Activated CD4-positive, alpha-beta T cell treated with anti-CD3 and anti-CD28 coated beads, Interleukin-2, amount 10 ng/mL, durations not matched to agents 7 days and 5 days (primary cell): ENCODE results near the gene CCDC57. TPM values are rescaled to one million over a fixed set of nuclear protein-coding genes. Genes with fewer than 3 reads are reported as not detected.
A peak's percentile ranks its signal among the peaks of the same experiment; 100 is the strongest.
"Not testable (repeated sequence)": the region's sequence is repeated elsewhere in the genome, so short reads cannot be mapped to it uniquely, and the experiment has no call there.

Source experiments
- CTCF ChIA-PET: fragments of 350-600 bp; sonication (Branson Sonifier 250); formaldehyde crosslinking; loops from one replicate; lab custom pipeline; 2021; ENCODE audit warnings: antibody characterized with exemption; lab: Charles Lee
- POLR2A ChIA-PET: fragments of 350-600 bp; sonication (Branson Sonifier 250); formaldehyde crosslinking; loops from one replicate; lab custom pipeline; 2021; ENCODE audit warnings: antibody characterized with exemption; lab: Charles Lee
- DNase-seq: peaks from one replicate; pipeline ENCODE4 v3.0.0-alpha.2; 2020
- H3K27ac Mint-ChIP-seq: one replicate; pipeline ENCODE4 v1.8.0; 2021; ENCODE audit warnings: mild to moderate bottlenecking, moderate library complexity, mixed read lengths
- H3K27me3 Mint-ChIP-seq: one replicate; pipeline ENCODE4 v1.8.0; 2021; ENCODE audit warnings: mixed read lengths
- H3K36me3 Mint-ChIP-seq: one replicate; pipeline ENCODE4 v1.8.0; 2021; ENCODE audit warnings: low read depth, mixed read lengths
- H3K4me1 Mint-ChIP-seq: one replicate; pipeline ENCODE4 v1.8.0; 2021; ENCODE audit warnings: mixed read lengths
- H3K4me3 Mint-ChIP-seq: one replicate; pipeline ENCODE4 v1.8.0; 2021; ENCODE audit warnings: mild to moderate bottlenecking, moderate library complexity, mixed read lengths
- H3K9me3 Mint-ChIP-seq: one replicate; pipeline ENCODE4 v1.8.0; 2021; ENCODE audit warnings: mixed read lengths
- total RNA-seq, 2 experiments: library from RNA; stranded (reverse); gene quantifications; one replicate each; pipeline ENCODE4 v1.2.3, GENCODE V29; 2021

The CCDC57 gene
- total RNA-seq, 2 experiments from 2014 or later: 60.5 to 69.7 TPM

- H3K27ac Mint-ChIP-seq, H3K9me3 Mint-ChIP-seq, H3K4me1 Mint-ChIP-seq, H3K36me3 Mint-ChIP-seq, DNase-seq, H3K27me3 Mint-ChIP-seq, CTCF ChIA-PET, H3K4me3 Mint-ChIP-seq, POLR2A ChIA-PET: not testable (repeated sequence)
Observed at GRCh38 chr17:82139961-82140360, 72.7 kb downstream of the CCDC57 start.

DNA sequence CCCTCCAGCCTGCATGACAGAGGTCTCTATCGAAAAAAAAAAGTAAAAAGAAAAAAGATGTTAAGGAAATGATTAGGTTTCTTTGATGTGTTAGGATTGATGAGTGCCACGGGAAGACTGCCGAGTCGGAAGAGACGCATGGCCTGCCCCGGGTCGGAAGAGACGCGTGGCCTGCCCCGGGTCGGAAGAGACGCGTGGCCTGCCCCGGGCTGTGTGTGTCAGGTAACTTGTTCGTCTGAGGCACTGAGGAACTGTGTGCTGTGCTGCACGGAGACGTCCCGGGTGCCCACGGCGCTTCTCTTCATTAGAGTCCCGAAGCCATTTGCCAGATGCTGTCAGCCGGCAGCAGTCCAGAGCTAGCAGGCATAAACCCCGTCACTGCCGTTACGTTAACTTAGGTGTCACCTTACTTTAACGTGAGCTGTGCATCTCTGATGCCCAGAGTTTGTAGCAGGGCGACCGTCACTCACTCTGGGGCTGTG lies 74.1 kb downstream of the CCDC57 start:
- ChIA-PET CTCF (interaction anchor here (1.2 to 1.4 kb wide), 2 partner anchors 40 to 108 kb away, joined by 3 to 6 read pairs; partner anchors contain the start of gene FASN), POLR2A (no interaction called here)
- H3K36me3 Mint-ChIP-seq: no peaks in the 10 kb centered on the region
- H3K4me3 Mint-ChIP-seq: no peak overlapping the region
- DNase-seq: no peak
- no peaks in the 10 kb centered on the region for H3K9me3 Mint-ChIP-seq
- no peak overlapping the region for H3K27ac Mint-ChIP-seq
- peaks cover 2% of the 10 kb centered on the region for H3K4me1 Mint-ChIP-seq
- no peaks in the 10 kb centered on the region for H3K27me3 Mint-ChIP-seq

DNA sequence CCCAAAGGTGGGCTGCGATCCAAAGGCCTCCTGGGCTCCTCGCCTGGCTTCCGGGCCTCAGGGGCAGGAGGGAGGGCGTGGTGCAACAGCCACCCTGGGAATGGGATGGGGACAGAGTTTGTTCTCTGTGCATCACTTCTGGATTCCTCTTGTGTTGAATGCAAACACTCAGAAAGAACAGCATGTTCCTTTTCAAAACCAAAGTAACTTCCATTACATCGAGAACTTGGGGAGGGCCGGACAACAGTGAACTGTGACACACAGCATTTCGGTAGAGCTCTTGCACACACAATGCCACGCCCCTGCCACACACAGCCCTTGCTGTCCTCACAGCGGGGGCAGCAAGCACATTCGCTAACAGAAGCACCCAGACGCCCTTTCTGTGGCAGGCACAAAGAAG lies 78.5 kb downstream of the CCDC57 start:
- ChIA-PET CTCF (no interaction called here), POLR2A (no interaction called here)
- no peaks in the 10 kb centered on the region for H3K9me3 Mint-ChIP-seq
- H3K36me3 Mint-ChIP-seq: no peaks in the 10 kb centered on the region
- H3K27me3 Mint-ChIP-seq: no peaks in the 10 kb centered on the region
- H3K4me1 Mint-ChIP-seq: peaks cover 5% of the 10 kb centered on the region
- no peak for DNase-seq
- H3K27ac Mint-ChIP-seq: no peak overlapping the region
- H3K4me3 Mint-ChIP-seq: no peak overlapping the region

DNA sequence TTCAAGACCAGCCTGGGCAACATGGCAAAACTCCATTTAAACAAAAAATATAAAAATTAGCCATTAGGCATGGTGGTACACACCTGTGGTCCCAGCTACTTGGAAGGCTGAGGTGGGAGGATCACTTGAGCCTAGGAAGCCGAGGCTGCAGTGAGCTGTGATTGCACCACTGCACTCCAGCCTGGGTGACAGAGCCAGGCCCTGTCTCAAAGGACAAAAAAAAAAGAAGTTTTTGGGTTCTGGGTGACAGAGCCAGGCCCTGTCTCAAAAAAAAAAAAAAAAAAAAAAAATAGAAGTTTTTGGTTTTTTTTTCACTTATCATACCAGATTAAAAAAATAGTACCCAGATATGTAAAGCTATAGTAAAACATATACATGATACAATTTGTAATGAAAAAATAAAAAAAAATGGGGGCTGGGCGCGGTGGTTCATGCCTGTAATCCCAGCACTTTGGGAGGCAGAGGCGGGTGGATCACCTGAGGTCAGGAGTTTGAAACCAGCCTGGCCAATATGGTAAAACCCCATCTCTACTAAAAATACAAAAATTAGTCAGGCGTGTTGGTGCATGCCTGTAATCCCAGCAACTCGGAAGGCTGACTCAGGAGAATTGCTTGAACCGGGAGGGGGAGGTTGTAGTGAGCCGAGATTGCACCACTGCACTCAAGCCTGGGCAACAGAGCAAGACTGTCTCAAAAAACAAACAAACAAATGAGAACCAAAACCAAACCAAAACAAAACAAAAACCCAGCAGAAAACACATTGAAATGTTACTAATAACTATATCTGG lies 79.3 kb downstream of the CCDC57 start:
- POLR2A ChIA-PET, H3K4me3 Mint-ChIP-seq: not testable (repeated sequence)

DNA sequence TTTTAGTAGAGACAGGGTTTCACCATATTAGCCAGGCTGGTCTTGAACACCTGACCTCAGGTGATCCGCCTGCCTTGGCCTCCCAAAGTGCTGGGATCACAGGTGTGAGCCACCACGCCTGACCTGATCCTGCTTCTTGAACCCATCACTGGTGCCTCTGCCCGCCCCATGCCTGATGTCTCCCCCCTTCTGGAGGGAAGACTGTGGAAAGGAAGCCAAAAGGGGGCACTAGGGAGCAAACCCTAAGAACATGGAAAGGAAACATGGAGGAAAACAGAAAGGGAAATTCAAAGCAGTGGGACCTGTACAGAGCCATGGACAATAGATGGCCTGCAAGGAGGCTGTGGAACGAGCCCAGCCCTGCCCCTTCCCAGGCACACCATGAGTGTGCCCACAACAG lies 83.5 kb downstream of the CCDC57 start:
- ChIA-PET POLR2A (no interaction called here), CTCF (no interaction called here)
- Mint-ChIP-seq H3K4me1 (peaks cover 51% of the 10 kb centered on the region), H3K27me3 (no peaks in the 10 kb centered on the region), H3K4me3 (no peak overlapping the region), H3K9me3 (no peaks in the 10 kb centered on the region), H3K27ac (peak overlapping the region; percentile 31), H3K36me3 (peaks cover 11% of the 10 kb centered on the region)
- no peak for DNase-seq

More for the DNA sequence above, 79.3 kb downstream of the CCDC57 start:
- not testable (repeated sequence) for H3K9me3 Mint-ChIP-seq, H3K36me3 Mint-ChIP-seq, DNase-seq, H3K27ac Mint-ChIP-seq, H3K27me3 Mint-ChIP-seq
- peaks cover 12% of the 10 kb centered on the region for H3K4me1 Mint-ChIP-seq
- CTCF ChIA-PET: interaction anchor here (0.6 to 0.8 kb wide), 2 partner anchors 27 to 217 kb away, joined by 3 read pairs; no protein-coding TSS in a partner anchor

- no peak overlapping the region for H3K4me3 Mint-ChIP-seq
- H3K27ac Mint-ChIP-seq: peak overlapping the region; percentile 99
- POLR2A ChIA-PET: no interaction called here
- CTCF ChIA-PET: interaction anchor here (1.2 to 1.5 kb wide), 2 partner anchors 22 to 98 kb away, joined by 3 to 5 read pairs; no protein-coding TSS in a partner anchor
- peaks cover 57% of the 10 kb centered on the region for H3K4me1 Mint-ChIP-seq
- peaks cover 16% of the 10 kb centered on the region for H3K36me3 Mint-ChIP-seq
- no peaks in the 10 kb centered on the region for H3K9me3 Mint-ChIP-seq
- no peak for DNase-seq
- H3K27me3 Mint-ChIP-seq: no peaks in the 10 kb centered on the region
Observed at GRCh38 chr17:82128287-82128686, 84.4 kb downstream of the CCDC57 start.

GRCh38 chr17:82127704-82128103 lies 84.9 kb downstream of the CCDC57 start:
- H3K4me3 Mint-ChIP-seq: peak overlapping the region; percentile 68
- peak overlapping the region; percentile 99 for H3K27ac Mint-ChIP-seq

DNA sequence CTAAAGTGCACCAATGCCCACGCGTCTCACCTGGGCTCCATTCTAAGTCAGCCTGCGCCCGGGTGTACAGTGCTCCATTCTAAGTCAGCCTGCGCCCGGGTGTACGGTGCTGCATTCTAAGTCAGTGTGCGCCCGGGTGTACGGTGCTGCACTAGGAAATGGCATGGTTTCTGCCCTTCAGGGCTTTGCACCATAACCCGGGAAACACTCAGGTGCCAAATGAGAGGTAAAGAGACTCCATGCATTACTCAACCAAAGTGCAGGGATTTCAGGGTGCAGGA lies 85.4 kb downstream of the CCDC57 start:
- Mint-ChIP-seq H3K27ac (peak overlapping the region; percentile 99), H3K4me3 (peak overlapping the region; percentile 68), H3K36me3 (peaks cover 17% of the 10 kb centered on the region), H3K27me3 (no peaks in the 10 kb centered on the region), H3K4me1 (peaks cover 63% of the 10 kb centered on the region), H3K9me3 (no peaks in the 10 kb centered on the region)
- DNase-seq: no peak
- ChIA-PET CTCF (interaction anchor here (1.2 to 1.6 kb wide), 5 partner anchors 10 to 97 kb away, joined by 3 to 6 read pairs (median 4); no protein-coding TSS in a partner anchor), POLR2A (interaction anchor here (0.6 kb wide), 1 partner anchor 105 kb away, joined by 4 read pairs; no protein-coding TSS in a partner anchor)

More at GRCh38 chr17:82127704-82128103, 84.9 kb downstream of the CCDC57 start:
- peaks cover 60% of the 10 kb centered on the region for H3K4me1 Mint-ChIP-seq
- H3K36me3 Mint-ChIP-seq: peaks cover 17% of the 10 kb centered on the region
- H3K27me3 Mint-ChIP-seq: no peaks in the 10 kb centered on the region
- H3K9me3 Mint-ChIP-seq: no peaks in the 10 kb centered on the region
- CTCF ChIA-PET: interaction anchor here (1.2 to 1.5 kb wide), 2 partner anchors 22 to 97 kb away, joined by 3 to 5 read pairs; no protein-coding TSS in a partner anchor
- POLR2A ChIA-PET: interaction anchor here (0.6 kb wide), 1 partner anchor 104 kb away, joined by 4 read pairs; no protein-coding TSS in a partner anchor
- peak; percentile 26 for DNase-seq

DNA sequence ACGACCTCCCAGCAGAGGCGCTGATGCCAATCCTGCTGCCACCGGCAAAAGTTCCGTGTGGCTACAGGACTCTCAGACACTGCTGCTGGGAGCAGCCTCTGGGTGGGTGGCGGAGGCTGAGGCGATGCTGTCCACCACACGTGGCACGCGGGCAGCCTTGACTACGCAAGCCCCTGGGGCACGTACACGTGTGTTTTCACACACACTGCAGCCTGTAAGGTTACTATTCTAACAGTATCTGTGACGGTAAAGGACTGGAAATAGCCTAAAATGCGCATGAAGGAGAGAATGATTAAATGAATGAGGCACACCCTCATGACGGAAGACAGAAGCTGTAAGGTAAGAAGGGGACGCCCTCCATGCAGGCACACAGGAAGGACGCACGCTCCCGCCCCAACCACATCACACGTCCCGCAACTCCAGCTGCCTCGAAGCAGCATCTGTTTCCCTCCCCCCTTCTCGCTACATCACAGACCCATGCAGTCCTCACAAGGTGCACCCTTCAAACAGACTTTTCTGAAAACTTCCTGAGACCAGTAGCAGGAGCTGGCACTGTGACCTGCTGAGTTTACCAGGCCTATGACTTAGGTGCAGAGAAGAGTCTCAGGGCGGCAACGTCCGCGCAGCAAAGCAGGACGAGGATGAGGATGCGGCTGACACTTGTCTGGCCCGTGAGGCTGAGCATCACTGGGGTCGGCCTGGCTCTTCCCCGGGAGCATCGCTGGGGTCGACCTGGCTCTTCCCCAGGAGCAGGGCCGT lies 85.9 kb downstream of the CCDC57 start:
- H3K27me3 Mint-ChIP-seq: no peaks in the 10 kb centered on the region
- H3K27ac Mint-ChIP-seq: peak overlapping the region; percentile 99
- peak overlapping the region; percentile 68 for H3K4me3 Mint-ChIP-seq
- DNase-seq: peak; percentile 92
- H3K9me3 Mint-ChIP-seq: no peaks in the 10 kb centered on the region
- peaks cover 67% of the 10 kb centered on the region for H3K4me1 Mint-ChIP-seq
- CTCF ChIA-PET: interaction anchor here (0.9 to 1.6 kb wide), 6 partner anchors 10 to 96 kb away, joined by 3 to 6 read pairs (median 4); no protein-coding TSS in a partner anchor
- POLR2A ChIA-PET: interaction anchor here (0.6 kb wide), 1 partner anchor 105 kb away, joined by 4 read pairs; no protein-coding TSS in a partner anchor
- H3K36me3 Mint-ChIP-seq: peaks cover 17% of the 10 kb centered on the region

DNA sequence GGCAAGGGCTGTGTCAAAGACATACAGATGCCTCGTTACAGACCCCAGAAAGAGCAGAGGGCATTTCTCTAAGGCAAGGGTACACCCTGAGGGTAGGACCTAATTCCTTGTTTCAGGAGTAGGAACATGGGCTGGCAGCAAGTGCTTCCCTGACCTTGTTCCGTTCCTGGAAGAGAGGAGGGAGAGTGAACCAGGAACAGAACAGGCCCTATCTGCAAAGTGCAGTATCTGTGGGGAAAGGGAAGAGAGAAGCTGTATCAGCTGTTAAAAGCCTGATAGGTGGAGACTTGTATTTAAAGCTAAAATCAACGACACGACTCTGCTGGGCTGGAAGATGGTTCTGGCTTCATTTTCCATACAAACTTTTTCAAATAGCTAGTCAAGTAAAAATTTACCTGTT lies 88.5 kb downstream of the CCDC57 start:
- ChIA-PET CTCF (interaction anchor here (1.3 kb wide), 3 partner anchors 15 to 86 kb away, joined by 3 to 5 read pairs (median 4); partner anchors contain the start of gene DCXR), POLR2A (no interaction called here)
- no peak overlapping the region for H3K4me3 Mint-ChIP-seq
- H3K27ac Mint-ChIP-seq: peak overlapping the region; percentile 68
- H3K4me1 Mint-ChIP-seq: peaks cover 83% of the 10 kb centered on the region
- DNase-seq: no peak
- peaks cover 17% of the 10 kb centered on the region for H3K36me3 Mint-ChIP-seq
- no peaks in the 10 kb centered on the region for H3K9me3 Mint-ChIP-seq
- no peaks in the 10 kb centered on the region for H3K27me3 Mint-ChIP-seq

DNA sequence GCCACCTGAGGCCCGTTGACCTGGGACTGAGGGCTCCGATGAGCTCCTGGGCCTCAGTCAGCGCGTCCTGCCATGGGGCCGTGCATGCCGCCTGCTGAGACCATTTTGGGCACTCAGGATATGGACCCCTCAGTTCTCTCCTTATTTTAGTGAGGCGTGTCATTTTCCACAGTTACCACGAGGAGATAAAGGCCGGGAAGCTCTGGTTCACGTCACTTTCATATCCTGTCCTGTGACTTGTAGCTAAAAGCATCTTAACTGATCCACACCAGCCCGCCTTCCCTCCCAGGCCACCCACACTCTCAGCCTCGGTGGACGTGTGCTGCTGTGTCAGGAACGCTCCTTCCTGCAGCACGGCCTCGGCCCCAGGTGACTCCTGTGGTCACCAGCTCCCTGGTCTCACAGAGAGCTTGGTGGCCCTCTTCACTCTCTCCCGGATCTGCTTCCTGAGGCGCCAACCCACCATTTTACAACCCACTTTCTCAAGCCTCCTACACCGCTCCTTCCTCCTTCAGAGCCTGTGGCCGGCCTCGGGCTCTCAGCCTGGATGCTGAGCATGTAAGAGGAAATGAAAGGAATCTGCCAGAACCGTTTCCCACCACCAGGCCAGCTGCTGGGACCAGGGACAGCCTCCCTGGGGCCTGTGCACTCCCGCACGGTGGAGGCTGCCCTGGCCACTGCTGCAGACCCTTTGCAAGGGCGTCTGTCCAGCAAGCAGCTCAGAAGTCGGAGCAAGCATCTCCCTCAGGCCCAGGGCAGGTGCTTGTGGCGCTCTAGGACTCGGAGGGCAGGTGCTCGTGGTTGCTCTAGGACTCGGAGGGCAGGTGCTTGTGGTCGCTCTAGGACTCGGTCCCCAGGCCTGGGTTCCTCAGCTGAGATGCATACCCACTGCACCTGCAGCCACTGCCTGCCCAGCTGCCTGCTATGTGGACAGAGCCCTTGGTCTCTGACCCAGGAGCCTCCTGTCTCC lies 90.7 kb downstream of the CCDC57 start:
- H3K36me3 Mint-ChIP-seq: peaks cover 15% of the 10 kb centered on the region
- no peaks in the 10 kb centered on the region for H3K9me3 Mint-ChIP-seq
- POLR2A ChIA-PET: interaction anchor here (1.0 kb wide), 1 partner anchor 16 kb away, joined by 3 read pairs; no protein-coding TSS in a partner anchor
- no peak overlapping the region for H3K4me3 Mint-ChIP-seq
- no peak for DNase-seq
- CTCF ChIA-PET: interaction anchor here (0.9 to 4.1 kb wide), 5 partner anchors 9 to 84 kb away, joined by 3 to 22 read pairs (median 4); partner anchors contain the start of gene DCXR
- peak overlapping the region; percentile 90 for H3K27ac Mint-ChIP-seq
- H3K4me1 Mint-ChIP-seq: peaks cover 65% of the 10 kb centered on the region
- no peaks in the 10 kb centered on the region for H3K27me3 Mint-ChIP-seq
